Measurements from ENCODE around the gene TENT5A.
"Not testable (repeated sequence)": the region's sequence is repeated elsewhere in the genome, so short reads cannot be mapped to it uniquely, and the experiment has no call there.

Gene TENT5A

DNA sequence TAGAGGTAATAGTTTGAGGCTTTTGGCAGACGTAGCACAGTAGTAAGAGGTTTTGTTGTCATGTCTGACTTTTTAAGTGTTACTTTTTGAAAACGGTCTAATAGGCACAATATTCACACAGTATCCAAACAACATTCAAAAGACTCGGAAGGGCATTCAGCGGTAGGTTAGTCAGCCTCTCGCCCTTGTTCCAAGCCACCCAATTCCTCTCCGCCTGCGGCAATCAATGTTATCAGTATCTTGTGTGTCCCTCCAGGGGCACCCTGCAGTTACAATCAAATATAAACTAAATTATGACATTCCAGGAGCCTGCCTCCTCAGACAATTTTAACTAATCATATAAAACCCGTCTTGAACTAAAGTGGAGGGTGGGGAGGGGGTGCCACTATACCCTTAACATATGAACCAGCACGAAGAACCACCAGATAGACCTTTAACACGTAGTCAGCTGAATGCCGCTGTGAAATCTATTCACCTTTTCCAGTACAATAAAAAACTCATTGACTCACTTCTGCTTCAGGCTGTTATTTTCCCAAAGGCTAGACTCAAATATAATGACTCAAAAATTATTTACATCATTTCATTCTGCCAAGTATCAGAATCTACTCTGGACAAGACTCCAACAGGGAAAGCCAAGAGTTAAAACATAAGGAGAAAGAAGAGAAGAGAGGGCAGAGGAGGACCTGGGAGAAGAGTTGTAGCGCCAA is 1.6 kb downstream of the TENT5A start:
- no peak for DNase-seq (ENCODE audit: low spot score)

DNA sequence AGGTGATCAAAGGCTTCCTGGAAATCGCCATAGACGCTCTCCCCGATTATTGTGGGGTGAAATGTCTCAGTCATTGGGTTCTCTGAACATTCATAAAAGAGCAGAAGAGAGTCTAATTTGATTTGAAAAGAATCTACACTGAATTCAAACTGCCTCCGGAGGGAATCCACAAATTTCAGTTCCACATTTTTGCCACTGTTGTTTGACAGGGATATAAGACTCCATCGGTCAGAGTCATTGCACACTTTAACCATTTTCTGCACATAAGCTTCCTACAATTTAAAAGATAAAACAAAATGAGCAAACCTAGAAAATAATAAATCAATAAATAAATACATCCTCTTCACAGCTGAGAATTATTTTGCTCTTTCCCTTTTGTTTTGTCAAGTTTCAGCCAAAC is 2.3 kb downstream of the TENT5A start:
- no peak for DNase-seq (ENCODE audit: low spot score)

DNA sequence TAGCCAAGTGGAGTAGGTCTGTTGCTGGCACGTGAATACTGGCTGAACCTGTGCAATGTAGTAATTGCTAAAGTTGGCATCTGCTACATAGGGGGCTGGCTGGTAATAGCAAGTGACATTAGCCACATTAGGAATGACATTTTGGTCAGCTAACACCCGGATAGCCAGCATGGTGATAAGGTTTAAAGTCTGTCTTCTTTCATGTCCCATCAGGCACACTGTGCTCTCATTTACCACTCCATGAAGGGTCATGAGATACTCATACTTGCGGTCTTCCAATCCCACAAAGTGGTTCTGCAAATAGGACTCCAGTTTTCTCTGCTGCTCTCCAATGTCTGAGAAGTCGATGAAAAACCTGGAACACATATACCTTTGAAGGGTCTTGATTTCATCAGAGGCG is 2.8 kb downstream of the TENT5A start:
- no peak for DNase-seq (ENCODE audit: low spot score)

DNA sequence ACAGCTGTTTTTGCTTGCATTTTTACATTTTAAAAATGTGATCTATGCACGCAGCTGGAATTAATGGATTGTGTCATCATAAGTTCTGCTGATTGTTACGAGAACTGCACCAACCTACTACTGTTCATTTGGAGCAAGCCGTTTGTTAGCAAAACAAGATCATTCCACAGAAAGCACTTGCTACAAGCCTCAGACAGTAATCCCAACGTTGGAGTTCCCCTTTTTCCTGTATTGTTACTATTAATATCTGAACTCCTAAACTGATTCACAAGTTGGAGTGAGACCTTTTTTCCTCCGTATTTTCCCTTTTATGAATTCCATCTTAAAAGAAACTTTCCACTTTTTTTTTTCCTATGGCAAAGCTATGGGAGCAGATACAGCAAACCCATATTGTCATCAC is 3.5 kb downstream of the TENT5A start:
- DNase-seq (ENCODE audit: low spot score): no peak

DNA sequence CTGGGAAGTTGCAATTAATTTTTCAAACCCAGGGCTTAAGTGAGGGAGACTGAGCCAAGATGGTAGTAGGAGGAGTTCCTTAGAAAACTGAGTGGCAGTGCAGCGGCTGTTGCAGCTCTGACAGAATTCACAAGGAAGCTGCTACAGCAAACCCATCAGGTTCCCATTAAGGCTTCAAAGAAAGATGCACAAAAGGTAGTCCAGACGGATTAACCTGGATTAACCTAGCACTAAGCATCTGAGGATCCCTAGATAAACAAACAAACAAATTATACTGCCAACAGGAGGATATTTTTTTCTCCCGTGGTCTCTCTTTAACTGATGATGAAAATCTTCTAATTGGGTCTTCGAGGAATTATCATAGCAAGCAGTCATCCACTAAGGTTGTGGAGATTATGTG is 5.2 kb downstream of the TENT5A start:
- DNase-seq (ENCODE audit: low spot score): no peak

DNA sequence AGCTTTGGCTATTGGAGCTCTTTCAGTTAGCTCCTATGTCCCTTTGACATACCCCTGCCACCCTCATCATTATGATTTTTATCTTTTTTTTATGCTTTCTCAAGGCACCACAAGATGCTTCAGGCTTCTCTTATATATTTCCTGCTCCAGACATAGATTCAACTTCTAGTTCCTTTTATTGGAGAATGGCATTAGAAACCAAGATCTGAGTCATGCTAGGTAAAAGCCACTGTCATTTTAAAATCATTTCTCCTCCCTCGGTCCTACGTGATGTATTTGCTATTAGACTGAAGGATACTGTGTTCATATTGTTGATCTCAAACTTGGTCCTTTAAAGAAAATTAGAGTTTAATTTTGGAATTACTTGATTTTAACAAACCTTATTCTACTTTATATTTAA is 8.3 kb downstream of the TENT5A start:
- no peak for DNase-seq (ENCODE audit: low spot score)

DNA sequence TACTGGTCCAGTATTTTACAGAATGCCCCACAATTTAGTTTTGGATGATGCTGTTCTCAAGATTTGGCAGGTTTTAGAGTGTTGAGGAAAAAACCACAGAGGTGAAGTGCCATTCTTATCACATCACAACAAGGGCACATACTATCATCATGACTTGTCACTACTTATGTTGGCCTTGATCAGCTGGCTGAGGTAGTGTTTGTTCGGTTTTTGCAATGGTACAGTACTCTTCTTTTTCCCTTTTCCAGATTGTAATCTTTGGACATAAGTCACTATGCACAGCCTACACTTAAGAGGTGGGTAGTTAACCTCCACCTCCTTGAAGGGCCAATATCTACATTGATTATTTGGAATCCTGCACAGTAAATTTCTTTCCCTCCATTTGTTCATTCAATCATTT is 8.8 kb downstream of the TENT5A start:
- no peak for DNase-seq (ENCODE audit: low spot score)

DNA sequence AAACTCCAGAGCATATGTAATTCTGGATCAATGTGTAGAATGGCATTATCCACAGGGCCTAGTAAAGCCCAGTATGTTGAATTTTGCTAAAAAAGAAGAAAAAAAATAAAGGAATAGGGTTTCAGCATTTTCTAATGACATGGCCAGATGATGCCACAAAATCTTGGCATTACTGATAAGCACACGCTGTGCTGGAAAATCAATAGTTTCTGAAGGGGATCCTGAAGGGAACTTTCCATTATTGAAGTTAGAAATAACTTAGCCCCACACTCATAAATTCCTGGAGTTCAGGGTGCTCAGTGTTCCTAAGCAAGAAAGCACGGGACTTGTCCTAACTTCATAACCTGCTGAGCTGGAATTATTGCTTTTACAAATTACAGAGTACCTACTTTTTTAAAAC is 10.8 kb downstream of the TENT5A start:
- no peak for DNase-seq (ENCODE audit: low spot score)

DNA sequence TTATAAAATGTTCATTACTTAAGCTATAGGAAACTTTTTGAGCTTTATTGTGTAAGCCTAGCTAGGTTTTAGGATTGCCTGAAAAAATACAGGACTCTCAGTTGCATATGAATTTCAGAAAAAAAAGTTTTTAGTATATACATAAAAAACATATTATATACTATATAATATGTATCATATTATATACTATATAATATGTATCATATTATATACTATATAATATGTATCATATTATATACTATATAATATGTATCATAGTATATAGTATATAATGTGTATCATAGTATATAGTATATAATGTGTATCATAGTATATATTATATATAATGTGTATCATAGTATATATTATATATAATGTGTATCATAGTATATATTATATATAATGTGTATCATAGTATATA is 11.9 kb downstream of the TENT5A start:
- DNase-seq (ENCODE audit: low spot score): not testable (repeated sequence)

DNA sequence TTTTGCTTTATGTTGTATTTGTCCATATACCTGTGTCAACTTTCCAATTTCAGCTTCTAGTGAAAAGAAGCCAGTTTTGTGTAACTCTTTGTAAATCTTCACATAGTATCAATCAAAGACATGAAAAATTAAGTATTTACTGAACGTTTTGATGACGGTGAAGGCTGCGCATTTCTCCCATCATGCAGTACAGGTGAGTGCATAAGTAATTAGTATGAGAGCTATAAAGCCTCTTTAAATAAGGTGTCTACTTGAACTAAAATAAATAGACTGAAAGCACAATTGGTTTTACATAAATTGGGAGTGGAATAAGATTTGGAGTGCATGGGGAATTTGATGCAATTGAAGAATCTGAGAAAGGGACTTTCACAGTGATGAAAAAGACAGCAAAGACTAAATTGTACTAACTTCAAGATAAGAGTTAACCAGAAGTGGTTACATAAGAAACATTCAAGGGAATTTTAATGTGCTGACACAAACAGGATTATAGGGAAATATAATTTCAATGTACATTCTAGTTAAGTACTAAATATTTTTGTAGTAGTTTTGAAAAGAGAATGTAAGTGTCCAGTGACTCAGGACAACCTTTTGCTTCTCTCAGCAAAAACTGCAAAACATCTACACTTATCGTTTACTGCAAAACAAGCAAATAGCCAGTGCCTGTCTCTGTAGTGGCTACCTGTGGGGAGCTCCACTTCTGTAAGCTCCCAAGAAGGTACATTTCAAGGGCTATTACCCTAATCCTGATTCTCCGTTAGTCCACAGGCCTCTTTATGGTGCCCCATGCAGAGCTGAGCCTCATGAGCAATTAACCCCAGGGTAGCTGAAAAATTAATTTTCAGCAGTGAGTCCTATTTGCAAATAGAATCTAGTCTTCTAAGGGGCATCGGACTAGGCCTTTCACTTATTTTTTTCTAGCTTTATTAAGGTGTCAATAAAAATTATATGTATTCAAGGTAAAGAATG is 13.0 kb downstream of the TENT5A start:
- DNase-seq (ENCODE audit: low spot score): no peak

DNA sequence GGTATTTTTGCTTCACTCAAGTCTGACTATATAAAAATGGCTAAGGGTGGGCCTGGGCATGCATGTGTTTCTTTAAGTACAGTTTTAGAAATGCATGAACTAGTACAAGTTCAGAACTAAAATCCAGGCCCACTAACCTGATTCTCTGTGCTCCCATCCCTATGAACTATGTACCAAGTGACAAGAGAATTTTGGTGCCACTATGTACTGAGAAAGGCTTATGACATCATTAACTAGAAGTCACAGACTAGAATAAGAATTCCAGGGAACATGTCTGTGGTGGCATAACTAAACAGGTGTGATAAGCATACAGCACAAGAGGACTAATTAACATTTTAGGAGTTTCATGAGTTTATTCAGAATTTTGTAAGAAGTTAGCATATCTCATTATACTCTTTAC is 16.1 kb downstream of the TENT5A start:
- no peak for DNase-seq (ENCODE audit: low spot score)

DNA sequence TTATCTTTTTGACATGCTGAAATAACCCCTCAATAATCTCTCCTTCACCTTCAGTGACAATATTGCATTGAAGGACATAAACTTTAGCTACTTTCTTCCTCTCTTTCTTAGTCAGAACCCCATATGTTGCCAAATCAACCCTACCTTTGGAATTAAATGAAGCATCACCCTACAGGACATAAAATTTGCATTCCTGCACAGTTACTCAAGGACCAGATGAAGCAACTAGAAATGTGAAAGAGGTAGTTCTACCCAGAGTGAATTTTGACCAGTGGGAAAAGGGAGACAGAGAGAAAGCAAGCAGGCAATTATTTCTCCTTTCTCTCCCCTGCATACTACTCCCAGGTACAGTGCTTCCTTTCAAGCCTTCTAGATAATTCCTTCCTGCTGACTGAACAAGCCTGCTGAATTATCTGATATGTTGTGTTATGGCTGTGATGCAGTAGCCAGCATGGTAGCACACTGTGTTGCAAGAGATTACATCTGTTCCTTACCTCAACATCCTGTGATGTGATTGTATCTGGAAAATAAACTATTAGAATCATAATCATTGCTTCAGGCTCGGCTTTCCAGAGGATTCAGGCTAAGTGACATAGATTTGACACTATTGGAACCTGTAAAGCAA is 16.6 kb downstream of the TENT5A start:
- no peak for DNase-seq (ENCODE audit: low spot score)

DNA sequence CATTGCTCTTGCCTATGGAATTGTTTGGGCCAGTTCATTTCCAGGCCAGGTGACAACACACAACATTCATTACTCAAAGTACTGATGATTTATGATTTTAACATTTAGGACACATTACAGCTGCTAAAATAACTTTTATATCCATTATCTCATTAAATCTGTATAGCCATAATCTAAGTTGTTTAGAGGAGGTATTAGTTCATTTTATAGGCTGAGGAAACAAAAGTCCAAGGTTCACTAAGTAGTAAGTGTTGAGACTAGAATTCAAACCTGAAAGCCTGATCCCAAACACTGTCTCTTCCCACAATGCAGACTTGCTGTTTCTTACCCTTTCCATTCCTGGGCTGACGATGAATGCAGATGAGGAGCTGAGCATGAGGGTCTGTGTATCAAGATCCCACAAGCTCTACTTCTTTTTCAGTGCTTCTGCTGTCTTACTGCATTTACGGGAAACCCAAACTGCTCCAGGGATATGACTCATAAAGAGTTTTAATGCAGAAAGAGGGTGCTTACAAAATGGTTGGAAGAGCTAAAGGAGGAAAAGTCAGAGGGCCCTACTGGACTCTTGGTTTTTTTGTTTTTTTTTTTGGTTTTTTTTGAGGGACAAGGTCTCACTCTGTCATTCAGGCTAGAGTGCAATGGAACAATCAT is 17.9 kb downstream of the TENT5A start:
- no peak for DNase-seq (ENCODE audit: low spot score)

DNA sequence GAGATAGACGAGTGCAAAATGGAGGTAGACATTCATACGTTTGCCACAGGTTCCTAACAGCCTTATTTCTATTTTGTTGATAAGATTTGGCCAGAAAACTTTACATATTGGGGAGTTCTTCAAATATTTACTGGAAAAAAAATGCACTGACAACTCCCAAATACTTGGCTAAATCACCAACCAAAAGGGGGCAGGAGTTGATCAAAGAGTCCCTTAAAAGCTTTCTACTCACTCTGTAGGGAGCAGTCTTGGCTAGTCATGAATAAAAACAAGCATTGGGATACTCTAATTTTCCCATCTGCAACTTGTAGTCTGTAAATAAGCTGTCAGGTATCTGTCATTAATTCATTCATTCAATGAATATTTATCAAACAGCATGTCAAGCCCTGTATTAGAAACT is 18.4 kb downstream of the TENT5A start:
- DNase-seq (ENCODE audit: low spot score): no peak

DNA sequence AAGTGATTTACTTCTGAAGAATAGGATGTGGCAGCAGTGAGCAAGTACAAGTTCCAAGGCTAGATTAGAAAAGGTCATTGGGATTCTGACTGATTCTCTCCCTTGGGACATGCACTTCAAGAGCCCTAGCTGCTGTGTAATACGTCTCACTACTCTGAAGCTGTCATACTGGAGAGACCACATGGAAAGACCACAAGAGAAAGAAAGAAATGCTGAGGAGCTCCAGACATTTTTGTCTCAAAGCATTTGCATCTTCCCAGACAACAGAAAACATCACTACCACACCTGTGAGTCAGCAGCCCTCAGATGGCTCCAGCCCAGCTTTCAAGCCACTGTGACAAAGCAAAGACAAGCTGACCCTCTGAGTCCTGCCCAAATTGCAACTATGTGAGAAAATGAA is 20.7 kb downstream of the TENT5A start:
- DNase-seq (ENCODE audit: low spot score): no peak

DNA sequence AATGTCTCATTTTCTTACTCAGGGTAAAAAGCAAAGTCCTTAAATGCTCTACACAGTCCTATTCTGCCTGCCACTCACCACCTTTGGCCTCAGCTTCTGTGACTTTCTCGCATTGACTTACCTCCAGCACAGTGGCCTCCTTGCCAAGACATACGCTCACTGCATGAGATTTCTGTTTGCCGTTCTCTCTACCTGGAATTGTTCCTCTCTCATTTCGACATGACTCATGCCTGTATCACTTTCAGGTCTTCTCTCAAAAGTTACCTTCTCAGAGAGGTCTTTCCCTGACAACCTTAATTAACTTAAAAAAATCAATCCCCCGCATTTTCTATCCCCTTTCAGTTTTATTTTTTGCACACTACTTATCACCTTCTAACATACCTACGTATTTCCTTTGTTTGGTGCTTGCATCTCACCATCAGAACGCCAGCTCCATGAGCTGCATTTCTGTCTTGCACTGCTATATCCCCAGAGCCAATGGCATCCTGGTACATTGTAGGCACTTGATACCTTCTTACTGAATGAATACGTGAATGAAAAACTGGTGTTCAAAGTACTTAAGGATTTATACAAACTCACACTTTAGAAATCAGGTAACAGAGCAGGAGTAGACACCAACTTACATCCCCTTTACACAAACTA is 24.5 kb downstream of the TENT5A start:
- no peak for DNase-seq (ENCODE audit: low spot score)

DNA sequence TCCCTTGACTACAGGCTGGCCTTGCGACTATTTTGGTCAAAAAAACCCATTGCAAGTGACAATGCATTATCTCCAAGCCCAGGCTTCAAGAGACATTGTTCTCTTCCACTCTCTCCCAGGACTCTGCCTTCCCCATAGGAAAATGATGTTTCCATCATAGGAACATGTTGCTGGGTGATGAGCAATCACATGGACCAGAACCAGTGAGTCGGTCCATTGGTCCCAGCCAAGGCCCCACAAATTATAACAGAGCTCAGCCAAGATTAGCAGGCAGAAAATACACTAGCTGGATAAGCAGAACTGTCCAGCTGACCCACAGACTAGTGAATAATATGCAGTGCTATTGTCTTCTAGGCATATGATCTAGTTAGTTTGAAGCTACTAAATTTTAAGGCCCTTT is 27.4 kb downstream of the TENT5A start:
- no peak for DNase-seq (ENCODE audit: low spot score)

DNA sequence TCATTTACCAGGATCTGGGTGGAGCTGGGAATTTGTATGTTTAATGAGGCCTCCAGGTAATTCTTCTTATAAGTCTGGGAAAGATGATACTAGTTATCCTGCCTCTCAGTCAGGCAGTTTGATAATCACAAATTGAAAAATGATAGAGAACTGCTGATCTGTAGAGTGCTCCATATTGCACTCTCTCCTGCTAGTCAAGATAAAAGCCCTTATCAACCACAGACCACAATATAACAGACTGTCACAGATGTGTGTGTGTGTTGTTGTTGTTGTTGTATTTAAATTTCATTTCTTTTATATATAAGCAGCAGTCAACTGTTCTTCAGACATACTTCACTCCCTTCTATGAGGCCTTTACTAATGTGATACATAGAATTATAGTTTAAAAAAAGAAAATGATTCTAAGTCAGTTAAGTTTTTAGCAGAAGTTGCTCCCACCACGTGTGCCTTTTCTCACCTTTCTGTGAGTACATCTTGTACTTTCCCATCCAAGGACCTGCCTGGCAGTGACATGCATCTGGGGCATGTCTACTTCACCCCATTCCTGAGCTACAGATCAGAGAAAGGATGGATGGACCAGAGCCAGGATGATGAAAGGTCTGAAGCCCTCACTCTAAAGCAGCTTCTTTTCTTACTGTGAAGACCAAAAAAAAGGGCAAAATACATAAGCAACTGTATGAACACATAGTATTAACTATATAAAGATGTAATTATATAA is 29.8 kb downstream of the TENT5A start:
- DNase-seq (ENCODE audit: low spot score): no peak

DNA sequence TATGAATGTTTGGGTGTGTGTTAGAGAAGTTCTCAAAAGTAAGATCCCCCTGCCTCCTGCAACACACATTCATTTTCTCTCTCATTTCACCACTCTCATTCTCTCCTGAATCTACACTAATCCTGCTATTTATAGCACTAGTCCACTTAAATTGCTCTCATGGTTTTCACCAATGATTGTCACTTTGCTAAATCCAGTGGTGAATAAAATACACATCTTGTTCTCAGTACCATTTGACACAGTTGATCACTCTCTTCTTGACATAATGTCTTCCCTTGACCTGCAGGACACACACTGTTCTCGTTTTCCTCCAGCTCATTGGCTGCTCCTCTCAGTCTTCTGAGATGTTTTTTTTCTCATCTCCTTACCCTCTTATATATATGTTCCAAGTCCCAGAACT is 32.1 kb downstream of the TENT5A start:
- DNase-seq (ENCODE audit: low spot score): no peak

DNA sequence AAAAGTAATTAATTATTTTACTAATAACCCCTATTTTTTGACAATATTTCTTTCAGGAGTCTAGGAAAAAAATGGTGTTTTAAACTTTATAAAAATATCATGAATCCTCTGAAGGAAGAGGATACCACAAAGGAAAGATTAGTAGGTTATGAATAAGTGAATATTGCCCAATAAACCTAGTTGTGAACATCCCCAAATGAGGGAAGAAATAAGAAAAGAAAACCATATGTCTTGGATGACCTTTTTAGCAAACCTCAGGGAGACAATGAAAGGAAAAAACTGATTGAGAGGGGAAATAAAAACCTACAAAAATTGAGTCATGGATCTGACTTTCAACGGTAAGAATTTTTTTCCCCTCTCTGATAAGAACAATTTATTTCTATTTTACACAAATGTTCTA is 34.4 kb downstream of the TENT5A start:
- DNase-seq (ENCODE audit: low spot score): no peak

DNA sequence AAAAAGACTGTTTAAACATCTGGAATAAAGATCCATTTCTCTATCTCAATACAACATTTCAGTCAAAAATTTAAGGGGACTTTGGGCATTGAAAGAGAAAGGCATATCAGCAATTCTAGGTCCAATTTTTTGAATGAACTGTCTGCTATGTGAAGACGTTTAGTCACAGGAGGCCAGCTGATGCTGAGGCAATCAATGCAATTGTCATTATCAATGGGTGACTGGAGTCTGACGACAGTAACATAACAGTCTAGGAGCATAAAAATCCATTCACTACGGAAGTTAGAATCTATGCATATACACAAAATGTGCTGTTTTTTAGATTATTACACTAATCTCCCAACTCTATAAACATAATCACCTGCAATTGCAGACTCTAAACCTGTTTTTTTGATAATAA is 37.8 kb downstream of the TENT5A start:
- DNase-seq (ENCODE audit: low spot score): no peak
